LNCAP (cell line): ENCODE measurements around the gene MAU2.

Experiments
- TF ChIP-seq, protein P1 (sequence below): fragments of 450-650 bp; IDR thresholded peaks from 2 replicates; pipeline ENCODE4 v1.5.1; 2017; ENCODE audit warnings: mild to moderate bottlenecking

Gene MAU2

DNA sequence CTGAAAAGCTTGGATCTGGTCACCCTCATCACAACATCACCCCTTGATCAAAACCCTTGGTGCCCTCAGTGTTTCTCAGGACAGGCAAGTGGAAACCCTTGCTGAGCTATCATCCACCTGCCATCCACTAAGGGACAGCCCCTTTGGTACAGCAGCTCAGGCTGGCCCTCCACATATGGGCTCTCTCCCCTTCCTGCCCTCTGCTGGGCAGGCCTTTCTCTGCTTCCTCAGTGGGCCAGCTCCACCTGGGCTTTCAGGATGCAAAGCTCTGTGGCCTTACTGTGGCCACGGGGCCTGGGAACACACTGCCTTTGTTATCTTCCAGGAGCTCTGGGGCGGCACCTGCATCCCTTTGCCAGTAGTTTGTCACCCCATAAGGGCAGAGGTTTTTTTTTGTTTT is 5.2 kb upstream of the MAU2 start:
- TF ChIP-seq, protein P1, sequence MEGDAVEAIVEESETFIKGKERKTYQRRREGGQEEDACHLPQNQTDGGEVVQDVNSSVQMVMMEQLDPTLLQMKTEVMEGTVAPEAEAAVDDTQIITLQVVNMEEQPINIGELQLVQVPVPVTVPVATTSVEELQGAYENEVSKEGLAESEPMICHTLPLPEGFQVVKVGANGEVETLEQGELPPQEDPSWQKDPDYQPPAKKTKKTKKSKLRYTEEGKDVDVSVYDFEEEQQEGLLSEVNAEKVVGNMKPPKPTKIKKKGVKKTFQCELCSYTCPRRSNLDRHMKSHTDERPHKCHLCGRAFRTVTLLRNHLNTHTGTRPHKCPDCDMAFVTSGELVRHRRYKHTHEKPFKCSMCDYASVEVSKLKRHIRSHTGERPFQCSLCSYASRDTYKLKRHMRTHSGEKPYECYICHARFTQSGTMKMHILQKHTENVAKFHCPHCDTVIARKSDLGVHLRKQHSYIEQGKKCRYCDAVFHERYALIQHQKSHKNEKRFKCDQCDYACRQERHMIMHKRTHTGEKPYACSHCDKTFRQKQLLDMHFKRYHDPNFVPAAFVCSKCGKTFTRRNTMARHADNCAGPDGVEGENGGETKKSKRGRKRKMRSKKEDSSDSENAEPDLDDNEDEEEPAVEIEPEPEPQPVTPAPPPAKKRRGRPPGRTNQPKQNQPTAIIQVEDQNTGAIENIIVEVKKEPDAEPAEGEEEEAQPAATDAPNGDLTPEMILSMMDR: no peak

DNA sequence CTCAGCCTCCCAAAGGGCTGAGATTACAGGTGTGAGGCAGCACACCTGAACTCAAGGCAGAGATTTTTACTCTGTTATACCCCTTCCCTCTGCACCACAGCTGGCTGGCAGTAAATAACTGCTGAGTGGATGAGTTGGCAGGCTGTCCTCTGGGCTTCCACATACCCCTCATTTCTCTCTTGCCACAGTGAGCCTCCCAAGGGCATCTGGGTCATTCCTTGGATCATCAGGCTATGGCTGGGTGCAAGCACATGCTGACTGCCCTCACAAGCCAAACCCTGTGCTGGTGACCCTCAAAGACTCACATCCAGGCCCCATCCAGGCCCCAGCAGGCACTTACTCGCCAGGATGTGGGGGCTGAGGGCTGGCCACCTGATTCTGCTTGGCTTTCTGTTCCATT is 4.5 kb upstream of the MAU2 start:
- TF ChIP-seq, protein P1: no peak

DNA sequence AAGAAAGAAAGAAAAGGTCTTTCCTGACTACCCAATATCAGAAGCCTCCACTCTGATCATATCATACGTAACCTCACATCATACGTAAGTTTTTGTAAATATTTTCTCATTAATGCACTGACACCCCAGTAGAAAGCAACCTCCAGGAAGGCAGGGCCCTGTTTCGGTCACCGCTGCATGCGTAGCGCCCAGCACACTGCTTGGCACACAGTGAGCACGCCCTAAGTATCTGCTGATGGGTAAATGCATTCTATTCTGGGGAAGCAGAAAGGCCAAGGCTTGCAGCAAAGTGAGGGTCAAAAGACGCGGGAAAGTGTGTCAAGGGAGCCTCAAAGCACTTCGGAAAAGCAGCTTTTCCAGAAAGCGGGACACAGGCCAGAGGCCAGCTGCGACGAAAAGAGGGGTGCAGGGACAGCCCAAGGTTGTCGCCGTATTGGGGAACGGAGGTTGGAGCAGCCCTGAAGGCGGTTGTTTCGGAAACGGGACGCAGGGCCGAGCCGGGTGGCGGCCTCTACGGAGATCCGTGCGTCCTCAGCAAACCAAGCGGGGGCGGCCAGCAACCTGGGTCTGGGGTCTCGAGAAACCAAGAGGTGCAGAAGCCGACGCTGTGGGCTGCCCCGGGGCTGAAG is 783 bp upstream of the MAU2 start:
- TF ChIP-seq, protein P1: no peak

DNA sequence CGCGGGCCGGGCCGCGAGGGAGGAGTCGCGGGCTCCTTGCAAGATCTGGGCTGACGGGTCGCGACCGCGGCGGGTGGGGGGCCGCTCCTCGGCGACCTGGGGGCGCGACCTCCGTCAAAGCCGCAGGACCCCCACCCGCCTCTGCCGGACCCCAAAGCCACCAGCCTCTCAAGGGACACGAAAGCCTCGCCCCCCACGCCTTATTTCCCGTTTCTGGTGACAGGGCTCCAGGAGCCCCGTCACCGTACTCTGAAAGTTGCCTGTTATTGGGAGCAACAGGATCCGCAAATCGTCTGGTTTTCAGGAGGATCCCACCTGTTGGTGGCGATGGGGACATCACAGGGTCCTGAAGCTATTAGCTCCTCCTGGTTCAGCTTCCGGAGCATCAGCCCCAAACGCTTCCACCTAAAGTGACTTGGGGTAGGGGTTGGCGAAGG is 530 bp downstream of the MAU2 start:
- TF ChIP-seq, protein P1: no peak

DNA sequence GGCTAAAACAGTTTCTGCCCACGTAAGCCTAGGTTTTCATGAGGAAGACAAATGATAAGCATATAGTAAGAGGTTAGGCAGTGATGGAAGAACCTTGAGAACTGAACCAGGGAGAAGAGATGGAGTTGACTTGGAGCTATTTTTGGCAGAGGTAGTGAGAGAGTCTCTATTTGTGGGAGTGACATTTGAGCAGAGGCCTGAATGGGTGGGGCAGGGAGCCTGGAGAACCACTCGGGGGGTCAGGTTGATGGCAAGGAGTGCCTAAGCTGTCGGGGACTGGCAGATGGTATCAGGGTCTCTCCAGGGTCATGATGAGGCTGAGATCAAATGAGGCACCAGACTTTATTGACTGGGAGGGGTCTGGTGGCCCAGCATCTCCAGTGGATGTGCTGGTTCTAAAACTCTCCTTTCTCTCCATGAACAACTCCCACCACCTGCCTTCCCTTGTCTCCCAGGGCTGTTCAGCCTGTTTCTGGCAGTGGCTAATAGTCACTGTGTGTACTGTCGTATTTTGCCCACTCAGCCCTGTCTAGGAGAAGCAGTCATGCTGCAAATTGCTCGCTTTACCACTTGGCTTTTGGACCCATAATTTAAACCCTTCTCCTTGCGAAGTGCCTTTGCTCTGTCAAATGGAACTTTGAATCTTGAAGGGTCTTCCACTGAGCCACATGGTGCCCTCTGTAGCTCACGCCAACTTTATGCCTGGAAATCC is 3.6 kb downstream of the MAU2 start:
- TF ChIP-seq, protein P1: no peak

DNA sequence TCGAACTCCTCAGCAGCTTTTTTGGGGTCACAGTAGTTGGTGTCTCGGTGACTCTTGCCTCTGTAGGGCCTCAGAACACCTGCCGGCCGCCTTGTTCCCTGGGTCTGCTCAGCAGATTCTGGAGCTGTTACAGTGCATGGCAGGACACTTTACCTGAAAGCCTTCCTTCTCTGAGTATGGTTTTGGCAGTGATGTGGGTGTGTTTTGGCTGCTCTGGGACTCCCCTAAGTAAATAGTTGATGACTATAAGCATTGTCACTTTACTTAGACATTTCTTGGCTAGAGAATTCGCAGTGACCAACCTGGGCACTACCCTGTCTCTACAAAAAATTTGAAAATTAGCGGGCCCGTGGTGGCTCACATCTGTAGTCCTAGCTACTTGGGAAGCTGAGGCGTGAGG is 7.0 kb downstream of the MAU2 start:
- TF ChIP-seq, protein P1: no peak

DNA sequence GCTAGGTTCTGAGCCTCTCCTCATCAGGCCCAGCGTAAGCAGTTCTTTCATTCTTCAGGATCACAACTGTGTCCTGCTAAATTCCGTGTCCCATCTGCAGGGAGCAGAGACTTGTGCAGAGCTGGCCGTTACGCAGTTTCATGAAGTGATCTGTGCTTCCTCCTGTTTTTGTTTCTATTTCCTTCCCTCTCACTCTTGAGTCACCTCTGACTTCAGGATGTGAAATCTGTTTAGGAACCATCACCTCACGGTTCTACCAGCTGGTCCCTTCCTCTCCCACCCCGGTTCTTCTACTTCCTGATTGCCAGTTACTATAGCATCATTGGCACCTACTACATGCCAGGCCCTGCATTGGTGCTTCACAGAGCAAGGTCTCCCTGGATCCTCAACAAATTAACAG is 8.5 kb downstream of the MAU2 start:
- TF ChIP-seq, protein P1: no peak
